ENCODE results near the gene WDR93. TPM values are rescaled to one million over a fixed set of nuclear protein-coding genes. Genes with fewer than 3 reads are reported as not detected.

The WDR93 gene
- total RNA-seq, 4 donors from 2014 or later = 1.5 TPM; not detected in 3

- Histone ChIP-seq H3K36me3 (no peaks in the 10 kb centered on the region), H3K4me1 (no peaks in the 10 kb centered on the region), H3K27ac (peak within 1 kb of the TSS; percentile 50 to 65), H3K4me3 (peak within 1 kb of the TSS; percentile 61 to 67), H3K27me3 (no peaks in the 10 kb centered on the region), H3K9me3 (no peaks in the 10 kb centered on the region)
- TF ChIP-seq CTCF (IDR thresholded peaks at IDR 0.05) (no peak), POLR2A (IDR thresholded peaks at IDR 0.05) (peak in 1 of 2 donors; percentile 15)
- DNase-seq = peak in 1 of 2 donors; percentile 59
- intact Hi-C loops (cut with DNase I; ENCODE audit: low total_unique reads) = no loop called here
Measured at GRCh38 chr15:89654847-89655805, 35.5 kb upstream of the WDR93 start, which contains the start of gene KIF7. KIF7 (minus strand) TSS chr15:89655467; CDS start chr15:89652930, 2,537 bp downstream.

DNA sequence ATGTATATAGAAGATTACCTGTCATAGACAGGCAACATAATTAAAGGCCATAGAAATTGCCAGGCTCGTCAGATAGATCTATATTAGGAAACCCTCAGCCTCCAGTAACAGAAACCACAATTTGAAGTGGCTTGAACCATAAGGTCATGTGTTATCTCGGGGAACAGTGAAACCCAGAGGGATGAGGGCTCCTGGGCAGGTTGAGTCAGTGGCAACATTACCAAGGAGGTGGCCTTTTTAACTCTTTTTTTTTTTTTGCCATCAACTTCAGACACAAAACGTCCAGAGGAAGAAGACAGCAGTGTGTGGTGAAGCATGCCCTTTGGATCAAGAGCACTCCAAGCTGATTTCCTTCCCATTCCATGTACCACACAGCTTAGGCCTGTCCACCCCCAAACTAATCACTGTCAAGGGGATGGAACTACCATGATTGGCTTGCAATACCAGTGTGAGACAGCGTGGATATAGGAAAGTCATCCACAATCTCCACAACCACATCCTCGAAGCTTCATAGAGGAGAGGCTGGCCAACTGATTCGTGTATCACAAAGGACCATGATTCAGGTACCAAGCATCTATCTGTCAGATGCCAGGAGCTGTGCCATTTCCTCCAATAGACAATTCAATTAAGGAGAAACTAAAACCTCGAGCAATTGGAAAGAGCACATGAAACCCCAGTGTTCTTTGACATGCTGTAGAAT, 34.3 kb upstream of the WDR93 start:
- no peaks in the 10 kb centered on the region for H3K4me1 ChIP-seq
- intact Hi-C loops (cut with DNase I; ENCODE audit: low total_unique reads) = no loop called here
- no peak for DNase-seq
- no peaks in the 10 kb centered on the region for H3K36me3 ChIP-seq
- no peak for TF ChIP-seq CTCF (IDR thresholded peaks at IDR 0.05)
- no peak for TF ChIP-seq POLR2A (IDR thresholded peaks at IDR 0.05)
- no peak overlapping the region for H3K4me3 ChIP-seq
- no peaks in the 10 kb centered on the region for H3K27me3 ChIP-seq
- no peaks in the 10 kb centered on the region for H3K9me3 ChIP-seq
- no peak overlapping the region for H3K27ac ChIP-seq

GRCh38 chr15:89657686-89658200, 32.9 kb upstream of the WDR93 start:
- Histone ChIP-seq H3K4me3 (no peak overlapping the region), H3K4me1 (no peaks in the 10 kb centered on the region), H3K9me3 (no peaks in the 10 kb centered on the region), H3K27me3 (no peaks in the 10 kb centered on the region), H3K36me3 (no peaks in the 10 kb centered on the region), H3K27ac (no peak overlapping the region)
- no peak for DNase-seq
- TF ChIP-seq POLR2A (IDR thresholded peaks at IDR 0.05) (no peak), CTCF (IDR thresholded peaks at IDR 0.05) (no peak)
- intact Hi-C loops (cut with DNase I; ENCODE audit: low total_unique reads) = no loop called here

DNA sequence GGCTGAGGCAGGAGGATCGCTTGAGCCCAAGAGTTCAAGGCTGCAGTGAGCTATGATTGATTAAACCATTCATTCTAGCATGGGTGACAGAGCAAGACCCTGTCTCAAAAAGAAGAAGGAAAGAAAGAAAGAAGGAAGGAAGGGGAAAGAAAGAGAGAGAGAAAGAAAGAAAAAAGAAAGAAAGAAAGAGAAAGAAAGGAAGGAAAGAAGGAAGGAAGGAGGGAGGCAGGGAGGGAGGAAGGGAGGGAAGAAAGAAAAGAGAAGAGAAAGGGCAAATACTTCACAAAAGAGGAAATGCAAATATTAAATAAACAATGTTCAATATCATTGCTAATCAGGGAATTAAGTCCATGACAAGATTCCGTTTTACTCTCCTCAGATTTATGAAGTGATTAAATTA, 31.3 kb upstream of the WDR93 start:
- Histone ChIP-seq H3K36me3 (no peaks in the 10 kb centered on the region), H3K27ac (no peak overlapping the region), H3K4me3 (no peak overlapping the region), H3K27me3 (no peaks in the 10 kb centered on the region), H3K4me1 (no peaks in the 10 kb centered on the region), H3K9me3 (no peaks in the 10 kb centered on the region)
- DNase-seq = no peak
- TF ChIP-seq POLR2A (IDR thresholded peaks at IDR 0.05) = no peak
- intact Hi-C loops (cut with DNase I; ENCODE audit: low total_unique reads) = no loop called here

- H3K4me3 ChIP-seq = no peak overlapping the region
- H3K36me3 ChIP-seq = no peaks in the 10 kb centered on the region
- H3K9me3 ChIP-seq = no peaks in the 10 kb centered on the region
- no peaks in the 10 kb centered on the region for H3K27me3 ChIP-seq
- peaks cover 0 to 11% of the 10 kb centered on the region in 2 donors for H3K4me1 ChIP-seq
- no peak for DNase-seq
- intact Hi-C loops (cut with DNase I; ENCODE audit: low total_unique reads) = no loop called here
- no peak for TF ChIP-seq POLR2A (IDR thresholded peaks at IDR 0.05)
- TF ChIP-seq CTCF (IDR thresholded peaks at IDR 0.05) = no peak
- no peak overlapping the region for H3K27ac ChIP-seq
Measured at GRCh38 chr15:89660556-89660955, 30.1 kb upstream of the WDR93 start.

Measured in uterus (tissue), 4 donors.